Smooth muscle cell of the pulmonary artery (primary cell): ENCODE measurements around the gene IFNA4. TPM values are rescaled to one million over a fixed set of nuclear protein-coding genes. Genes with fewer than 3 reads are reported as not detected.

ENCODE experiments used
- total RNA-seq: library from RNA; depleted of rRNA; stranded (reverse); fragments of >200 nt; gene quantifications from 2 replicates; pipeline ENCODE4 v1.2.3, GENCODE V29; 2014

IFNA4 gene
- total RNA-seq = not detected in 2 replicates

DNA sequence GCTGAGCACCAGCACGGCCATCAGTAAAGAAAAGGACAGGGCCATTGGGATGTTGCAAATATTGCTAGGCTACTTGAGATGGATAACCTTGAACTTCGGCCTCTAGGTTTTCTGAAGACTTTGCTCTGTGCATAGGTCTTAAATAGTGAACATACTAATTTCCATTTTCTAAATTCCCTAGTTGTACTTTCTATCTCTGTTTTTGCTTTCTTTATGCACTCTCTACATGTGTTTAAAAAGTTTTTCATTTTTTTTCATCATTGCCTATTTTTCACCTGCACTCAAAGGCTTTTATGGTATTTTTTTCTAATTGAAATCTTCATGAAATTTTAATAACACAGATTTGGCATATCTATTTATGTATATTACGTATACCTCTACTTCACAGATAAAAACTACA lies at the start of gene IFNA4:
Gene IFNA4, minus strand, starts transcription at position 101 of the 400 bp plus-strand sequence. Its CDS starts 56 bp downstream, at position 45.

DNA sequence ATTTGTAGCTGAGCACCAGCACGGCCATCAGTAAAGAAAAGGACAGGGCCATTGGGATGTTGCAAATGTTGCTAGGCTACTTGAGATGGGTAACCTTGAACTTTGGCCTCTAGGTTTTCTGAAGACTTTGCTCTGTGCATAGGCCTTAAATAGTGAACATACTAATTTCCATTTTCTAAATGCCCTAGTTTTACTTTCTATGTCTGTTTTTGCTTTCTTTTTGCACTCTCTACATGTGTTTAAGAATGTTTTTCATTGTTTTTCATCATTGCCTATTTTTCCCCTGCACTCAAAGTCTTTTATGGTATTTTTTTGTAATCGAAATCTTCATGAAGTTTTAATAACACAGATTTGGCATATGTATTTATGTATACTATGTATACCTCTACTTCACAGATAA lies 40.7 kb upstream of the IFNA4 start, which contains the start of gene IFNA17:
Gene IFNA17, minus strand, starts transcription at position 101 of the 400 bp plus-strand sequence. Its CDS starts 49 bp downstream, at position 52.

DNA sequence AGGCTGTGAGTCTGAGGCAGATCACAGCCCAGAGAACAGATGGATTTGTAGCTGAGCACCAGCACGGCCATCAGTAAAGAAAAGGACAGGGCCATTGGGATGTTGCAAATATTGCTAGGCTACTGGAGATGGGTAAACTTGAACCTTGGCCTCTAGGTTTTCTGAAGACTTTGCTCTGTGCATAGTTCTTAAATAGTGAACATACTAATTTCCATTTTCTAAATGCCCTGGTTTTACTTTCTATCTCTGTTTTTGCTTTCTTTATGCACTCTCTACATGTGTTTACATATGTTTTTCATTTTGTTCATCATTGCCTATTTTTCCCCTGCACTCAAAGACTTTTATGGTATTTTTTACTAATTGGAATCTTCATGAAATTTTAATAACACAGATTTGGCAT lies 29.8 kb upstream of the IFNA4 start, which contains the start of gene IFNA16:
Gene IFNA16, minus strand, starts transcription at position 101 of the 400 bp plus-strand sequence. Its CDS starts 6 bp downstream, at position 95.

DNA sequence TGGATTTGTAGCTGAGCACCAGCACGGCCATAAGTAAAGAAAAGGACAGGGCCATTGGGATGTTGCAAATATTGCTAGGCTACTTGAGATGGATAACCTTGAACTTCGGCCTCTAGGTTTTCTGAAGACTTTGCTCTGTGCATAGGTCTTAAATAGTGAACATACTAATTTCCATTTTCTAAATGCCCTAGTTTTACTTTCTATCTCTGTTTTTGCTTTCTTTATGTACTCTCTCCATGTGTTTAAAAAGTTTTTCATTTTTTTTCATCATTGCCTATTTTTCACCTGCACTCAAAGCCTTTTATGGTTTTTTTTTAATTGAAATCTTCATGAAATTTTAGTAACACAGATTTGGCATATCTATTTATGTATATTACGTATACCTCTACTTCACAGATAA lies 19.7 kb upstream of the IFNA4 start, which contains the start of gene IFNA10:
Gene IFNA10, minus strand, starts transcription at position 101 of the 400 bp plus-strand sequence. Its CDS starts 46 bp downstream, at position 55.

DNA sequence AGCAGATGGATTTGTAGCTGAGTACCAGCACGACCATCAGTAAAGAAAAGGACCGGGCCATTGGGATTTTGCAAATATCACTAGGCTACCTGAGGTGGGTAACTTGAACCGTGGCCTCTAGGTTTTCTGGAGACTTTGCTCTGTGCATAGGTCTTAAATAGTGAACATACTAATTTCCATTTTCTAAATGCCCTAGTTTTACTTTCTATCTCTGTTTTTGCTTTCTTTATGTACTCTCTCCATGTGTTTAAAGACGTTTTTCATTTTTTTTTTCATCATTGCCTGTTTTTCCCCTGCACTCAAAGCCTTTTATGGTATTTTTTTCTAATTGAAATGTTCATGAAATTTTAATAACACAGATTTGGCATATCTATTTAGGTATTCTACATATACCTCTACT lies 14.7 kb upstream of the IFNA4 start, which contains the start of gene IFNA7:
Gene IFNA7, minus strand, starts transcription at position 101 of the 400 bp plus-strand sequence. Its CDS starts 40 bp downstream, at position 61.

DNA sequence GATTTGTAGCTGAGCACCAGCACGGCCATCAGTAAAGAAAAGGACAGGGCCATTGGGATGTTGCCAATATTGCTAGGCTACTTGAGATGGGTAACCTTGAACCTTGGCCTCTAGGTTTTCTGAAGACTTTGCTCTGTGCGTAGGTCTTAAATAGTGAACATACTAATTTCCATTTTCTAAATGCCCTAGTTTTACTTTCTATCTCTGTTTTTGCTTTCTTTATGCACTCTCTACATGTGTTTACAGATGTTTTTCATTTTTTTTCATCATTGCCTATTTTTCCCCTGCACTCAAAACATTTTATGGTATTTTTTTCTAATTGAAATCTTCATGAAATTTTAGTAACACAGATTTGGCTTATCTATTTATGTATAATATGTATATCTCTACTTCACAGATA lies 20.8 kb downstream of the IFNA4 start, which contains the start of gene IFNA21:
Gene IFNA21, minus strand, starts transcription at position 101 of the 400 bp plus-strand sequence. Its CDS starts 48 bp downstream, at position 53.

DNA sequence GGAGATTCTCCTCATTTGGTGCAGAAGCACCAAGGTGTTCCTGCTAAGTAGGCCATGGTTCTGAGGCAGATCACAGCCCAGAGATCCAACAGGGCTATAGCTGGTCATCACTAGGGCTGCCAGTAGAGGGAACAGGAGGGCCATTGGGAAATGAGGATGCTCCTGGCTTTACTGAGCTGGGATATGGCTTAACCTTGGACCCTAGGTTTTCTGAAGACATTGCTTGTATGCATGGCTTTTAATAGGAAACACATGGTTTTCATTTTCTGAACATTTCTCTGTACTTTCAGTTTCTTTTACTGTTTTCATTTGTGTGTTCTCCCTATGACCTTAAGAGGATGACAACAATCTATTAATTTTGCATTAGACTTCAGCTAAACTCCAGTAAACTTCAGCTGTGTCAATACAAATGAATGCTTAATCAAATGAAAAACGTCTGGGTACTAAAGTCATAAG lies 45.9 kb downstream of the IFNA4 start, which contains the start of gene IFNW1:
Gene IFNW1, minus strand, starts transcription at position 406 of the 456 bp plus-strand sequence. Its CDS starts 262 bp downstream, at position 144.

Other genes with a start within 250 kb of the IFNA4 start
- gene HACD4, start 155.9 kb downstream of the IFNA4 start, total RNA-seq = 2.0 and 5.0 TPM in 2 replicates
- gene IFNB1, start 109.6 kb downstream of the IFNA4 start, total RNA-seq = not detected in 2 replicates
- gene IFNW1, start 45.8 kb downstream of the IFNA4 start, total RNA-seq = not detected in 2 replicates
- gene IFNA21, start 20.9 kb downstream of the IFNA4 start, total RNA-seq = not detected in 2 replicates
- not detected in 2 replicates for gene IFNA7, start 14.6 kb upstream of the IFNA4 start, total RNA-seq
- gene IFNA10, start 19.6 kb upstream of the IFNA4 start, total RNA-seq = not detected in 2 replicates
- not detected in 2 replicates for gene IFNA16, start 29.7 kb upstream of the IFNA4 start, total RNA-seq
- not detected in 2 replicates for gene IFNA17, start 40.6 kb upstream of the IFNA4 start, total RNA-seq
- gene IFNA14, start 52.4 kb upstream of the IFNA4 start, total RNA-seq = not detected in 2 replicates
- not detected in 2 replicates for gene IFNA5, start 117.7 kb upstream of the IFNA4 start, total RNA-seq
- gene KLHL9, start 147.8 kb upstream of the IFNA4 start, total RNA-seq = 37.7 and 49.3 TPM in 2 replicates
- not detected in 2 replicates for gene IFNA6, start 163.3 kb upstream of the IFNA4 start, total RNA-seq
- not detected in 2 replicates for gene IFNA13, start 180.5 kb upstream of the IFNA4 start, total RNA-seq
- not detected in 2 replicates for gene IFNA2, start 197.8 kb upstream of the IFNA4 start, total RNA-seq
- not detected in 2 replicates for gene IFNA8, start 221.5 kb upstream of the IFNA4 start, total RNA-seq